HAP-1 (cell line): ENCODE measurements around the gene SNX27.
A peak's percentile ranks its signal among the peaks of the same experiment; 100 is the strongest.

Experiments
- DNase-seq, 2 experiments: peaks; one replicate each; pipeline ENCODE4 v3.0.0-alpha.2; 2016 to 2020; ENCODE audit warnings: low spot score in 2 of 2
- H3K27me3 ChIP-seq: fragments of 250-450 bp; sonication (Bioruptor Pico); 2 replicates; pipeline ENCODE4 v1.5.1; 2020; ENCODE audit warnings: low read depth, mild to moderate bottlenecking, moderate library complexity
- H3K36me3 ChIP-seq: fragments of 250-450 bp; sonication (Bioruptor Pico); replicated peaks from 2 replicates; pipeline ENCODE4 v1.5.1; 2020; ENCODE audit warnings: mild to moderate bottlenecking
- H3K4me1 ChIP-seq: fragments of 250-450 bp; sonication (Bioruptor Pico); 2 replicates; pipeline ENCODE4 v1.5.1; 2020; ENCODE audit warnings: mild to moderate bottlenecking
- H3K4me3 ChIP-seq: fragments of 250-450 bp; sonication (Bioruptor Pico); 2 replicates; pipeline ENCODE4 v1.5.1; 2020; ENCODE audit warnings: mild to moderate bottlenecking, moderate library complexity
- H3K9me3 ChIP-seq: fragments of 250-450 bp; sonication (Bioruptor Pico); 2 replicates; pipeline ENCODE4 v1.5.1; 2020; ENCODE audit warnings: mild to moderate bottlenecking, moderate library complexity
- in situ Hi-C: fragments of 300-500 bp; cut with MboI; formaldehyde crosslinking; loops from 3 replicates; pipeline ENCODE4 v1.14.3; 2020; ENCODE audit warnings: low sequenced_read_pairs, inconsistent platforms, mixed read lengths

Gene SNX27

GRCh38 chr1:151706464-151707415 is 94.9 kb downstream of the SNX27 start:
- H3K36me3 ChIP-seq, result no peaks in the 10 kb centered on the region
- no peaks in the 10 kb centered on the region for H3K9me3 ChIP-seq
- no peaks in the 10 kb centered on the region for H3K4me1 ChIP-seq
- no peak for DNase-seq
- no peak overlapping the region for H3K4me3 ChIP-seq
- in situ Hi-C loops, result no loop called here
- H3K27me3 ChIP-seq, result no peaks in the 10 kb centered on the region

GRCh38 chr1:151707541-151708065 is 95.8 kb downstream of the SNX27 start:
- no peak for DNase-seq
- no peaks in the 10 kb centered on the region for H3K4me1 ChIP-seq
- no peaks in the 10 kb centered on the region for H3K36me3 ChIP-seq
- H3K9me3 ChIP-seq, result no peaks in the 10 kb centered on the region
- no peaks in the 10 kb centered on the region for H3K27me3 ChIP-seq
- in situ Hi-C loops, result no loop called here
- H3K4me3 ChIP-seq, result no peak overlapping the region

GRCh38 chr1:151708891-151709290 is 97.0 kb downstream of the SNX27 start:
- in situ Hi-C loops, result no loop called here
- no peak for DNase-seq
- no peaks in the 10 kb centered on the region for H3K27me3 ChIP-seq
- no peaks in the 10 kb centered on the region for H3K9me3 ChIP-seq
- no peaks in the 10 kb centered on the region for H3K36me3 ChIP-seq
- H3K4me1 ChIP-seq, result no peaks in the 10 kb centered on the region
- no peak overlapping the region for H3K4me3 ChIP-seq

GRCh38 chr1:151710187-151710840 is 98.5 kb downstream of the SNX27 start:
- Histone ChIP-seq H3K4me3 (no peak overlapping the region), H3K27me3 (no peaks in the 10 kb centered on the region), H3K9me3 (no peaks in the 10 kb centered on the region), H3K36me3 (no peaks in the 10 kb centered on the region), H3K4me1 (no peaks in the 10 kb centered on the region)
- in situ Hi-C loops, result no loop called here
- DNase-seq, result peak in 1 of 2 experiments; percentile 62

- no peaks in the 10 kb centered on the region for H3K4me1 ChIP-seq
These were observed 99.4 kb downstream of the SNX27 start for GRCh38 chr1:151711044-151711800.

GRCh38 chr1:151711951-151712350 is 100.1 kb downstream of the SNX27 start:
- Histone ChIP-seq H3K36me3 (no peaks in the 10 kb centered on the region), H3K4me1 (0 out of 2 replicates have a peak, but pooled peaks cover 2% of the 10 kb centered on the region), H3K4me3 (no peak overlapping the region), H3K27me3 (peaks cover under 1% of the 10 kb centered on the region), H3K9me3 (no peaks in the 10 kb centered on the region)
- DNase-seq, result no peak
- in situ Hi-C loops, result no loop called here

More at GRCh38 chr1:151711044-151711800, 99.4 kb downstream of the SNX27 start:
- no peaks in the 10 kb centered on the region for H3K36me3 ChIP-seq
- no peaks in the 10 kb centered on the region for H3K27me3 ChIP-seq
- no peak for DNase-seq
- no peak overlapping the region for H3K4me3 ChIP-seq
- H3K9me3 ChIP-seq, result no peaks in the 10 kb centered on the region
- in situ Hi-C loops, result no loop called here

- no peak for DNase-seq
- Histone ChIP-seq H3K4me1 (0 out of 2 replicates have a peak, but pooled peaks cover 5% of the 10 kb centered on the region), H3K27me3 (peaks cover 6% of the 10 kb centered on the region), H3K9me3 (no peaks in the 10 kb centered on the region), H3K36me3 (no peaks in the 10 kb centered on the region), H3K4me3 (no peak overlapping the region)
- in situ Hi-C loops, result no loop called here
These were observed 101.2 kb downstream of the SNX27 start for GRCh38 chr1:151713044-151713443.

GRCh38 chr1:151713874-151714273 is 102.0 kb downstream of the SNX27 start:
- H3K9me3 ChIP-seq, result no peaks in the 10 kb centered on the region
- no peaks in the 10 kb centered on the region for H3K36me3 ChIP-seq
- peaks cover 8% of the 10 kb centered on the region for H3K27me3 ChIP-seq
- no peak overlapping the region for H3K4me3 ChIP-seq
- no peak for DNase-seq
- H3K4me1 ChIP-seq, result 0 out of 2 replicates have a peak, but pooled peaks cover 5% of the 10 kb centered on the region
- in situ Hi-C loops, result no loop called here

- H3K4me3 ChIP-seq, result no peak overlapping the region
- H3K4me1 ChIP-seq, result 0 out of 2 replicates have a peak, but pooled peaks cover 5% of the 10 kb centered on the region
- H3K36me3 ChIP-seq, result no peaks in the 10 kb centered on the region
- DNase-seq, result no peak
- in situ Hi-C loops, result no loop called here
- H3K27me3 ChIP-seq, result peaks cover 15% of the 10 kb centered on the region
- no peaks in the 10 kb centered on the region for H3K9me3 ChIP-seq
These were observed 103.2 kb downstream of the SNX27 start for GRCh38 chr1:151714820-151715725.

- no peaks in the 10 kb centered on the region for H3K36me3 ChIP-seq
- H3K27me3 ChIP-seq, result peaks cover 23% of the 10 kb centered on the region
- in situ Hi-C loops, result no loop called here
- no peak overlapping the region for H3K4me3 ChIP-seq
- no peaks in the 10 kb centered on the region for H3K9me3 ChIP-seq
- peak in 1 of 2 experiments; percentile 64 for DNase-seq
- H3K4me1 ChIP-seq, result 0 out of 2 replicates have a peak, but pooled peaks cover 5% of the 10 kb centered on the region
These were observed 104.0 kb downstream of the SNX27 start for GRCh38 chr1:151715726-151716404.

- Histone ChIP-seq H3K9me3 (no peaks in the 10 kb centered on the region), H3K4me3 (no peak overlapping the region), H3K27me3 (peaks cover 25% of the 10 kb centered on the region), H3K4me1 (0 out of 2 replicates have a peak, but pooled peaks cover 5% of the 10 kb centered on the region), H3K36me3 (no peaks in the 10 kb centered on the region)
- in situ Hi-C loops, result no loop called here
- no peak for DNase-seq
These were observed 104.5 kb downstream of the SNX27 start for GRCh38 chr1:151716405-151716762.
